ENCODE results near the gene GCK. TPM values are rescaled to one million over a fixed set of nuclear protein-coding genes. Genes with fewer than 3 reads are reported as not detected.

GCK gene
- total and polyA plus RNA-seq, 2 of the 13 experiments (the other 11 are each of a cell fraction or from before 2014, with no cell fraction given), result not detected

- no peak for FAIRE-seq
- Histone ChIP-seq H3K36me3 (replicated peaks in 1 of 2; ENCODE audit: control insufficient read depth in 1 of 2, insufficient read depth in 2 of 2, low read length in 2 of 2) (peaks cover 18 to 50% of the 10 kb centered on the region in 2 experiments), H3K9ac (ENCODE audit: insufficient read depth, low read depth, low read length) (no peak overlapping the region), H3K4me3 (replicated peaks in 1 of 3; ENCODE audit: insufficient read depth in 1 of 3, low read depth in 2 of 3, low read length in 3 of 3) (no peak overlapping the region), H3K4me1 (ENCODE audit: insufficient read depth, low read length) (peaks cover 24% of the 10 kb centered on the region), H3K9me3 (ENCODE audit: low read length) (no peaks in the 10 kb centered on the region), H3K27ac (ENCODE audit: extremely low read length, insufficient read depth, low read length) (no peak overlapping the region), H3K27me3 (ENCODE audit: control insufficient read depth in 1 of 2, insufficient read depth in 2 of 2, low read length in 2 of 2) (no peaks in the 10 kb centered on the region; a peak in 1 of 5 replicates), H2AFZ (ENCODE audit: low read length) (no peak overlapping the region), H4K20me1 (ENCODE audit: insufficient read depth, low read length) (no peaks in the 10 kb centered on the region), H3K4me2 (ENCODE audit: low read depth, low read length) (no peak overlapping the region), H3K79me2 (ENCODE audit: insufficient read depth, low read length) (peaks cover 14% of the 10 kb centered on the region)
- in situ Hi-C loops (cut with HindIII; ENCODE audit: extremely low pct_ligation_motif_present, low pct_unique_long_range_greater_than_20kb), result loop anchor here (5.0 kb wide), 1 partner anchor 77 kb away; no protein-coding TSS in a partner anchor
- ChIA-PET CTCF (ENCODE audit: low intra/inter-chr PET ratio, low total read pairs) (no interaction called here), POLR2A (no interaction called here)
- DNase-seq (ENCODE audit: low spot score), result no peak
- intact Hi-C loops (cut with micrococcal nuclease; ENCODE audit: unreplicated experiment), result no loop called here
- ATAC-seq, result no peak
- no TSS peak for BruUV-seq (replicated peaks)
- 97% methylated on average over 6 of the region's 6 CpGs for WGBS (ENCODE audit: low lambda C conversion rate)
- no peak for TF ChIP-seq GPN1 (CRISPR knock-in tag; IDR thresholded peaks at IDR 0.05; ENCODE audit: borderline replicate concordance)
- TF ChIP-seq ZNF558 (CRISPR knock-in tag; IDR thresholded peaks at IDR 0.05; ENCODE audit: borderline replicate concordance), result no peak
- no peak for TF ChIP-seq TBL1XR1 (IDR thresholded peaks at IDR 0.05; ENCODE audit: borderline replicate concordance, low read length, partially characterized antibody)
- no peak for TF ChIP-seq MIER2 (CRISPR knock-in tag; IDR thresholded peaks at IDR 0.05)
- no peak for TF ChIP-seq HMGA1 (CRISPR knock-in tag; conservative IDR thresholded peaks at IDR 0.05)
- no peak for TF ChIP-seq ZBTB2 (CRISPR knock-in tag; IDR thresholded peaks at IDR 0.05; ENCODE audit: low read depth)
- TF ChIP-seq ZNF776 (CRISPR knock-in tag; IDR thresholded peaks at IDR 0.05), result no peak
- no peak for TF ChIP-seq JUNB (CRISPR knock-in tag; IDR thresholded peaks at IDR 0.05; ENCODE audit: borderline replicate concordance)
- TF ChIP-seq FOXC1 (CRISPR knock-in tag; IDR thresholded peaks at IDR 0.05; ENCODE audit: borderline replicate concordance), result no peak
- TF ChIP-seq, protein P1, sequence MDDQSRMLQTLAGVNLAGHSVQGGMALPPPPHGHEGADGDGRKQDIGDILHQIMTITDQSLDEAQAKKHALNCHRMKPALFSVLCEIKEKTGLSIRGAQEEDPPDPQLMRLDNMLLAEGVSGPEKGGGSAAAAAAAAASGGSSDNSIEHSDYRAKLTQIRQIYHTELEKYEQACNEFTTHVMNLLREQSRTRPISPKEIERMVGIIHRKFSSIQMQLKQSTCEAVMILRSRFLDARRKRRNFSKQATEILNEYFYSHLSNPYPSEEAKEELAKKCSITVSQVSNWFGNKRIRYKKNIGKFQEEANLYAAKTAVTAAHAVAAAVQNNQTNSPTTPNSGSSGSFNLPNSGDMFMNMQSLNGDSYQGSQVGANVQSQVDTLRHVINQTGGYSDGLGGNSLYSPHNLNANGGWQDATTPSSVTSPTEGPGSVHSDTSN (CRISPR knock-in tag; IDR thresholded peaks at IDR 0.05; ENCODE audit: borderline replicate concordance), result no peak
- TF ChIP-seq HDAC1 (CRISPR knock-in tag; IDR thresholded peaks at IDR 0.05), result no peak
- TF ChIP-seq HNRNPK (IDR thresholded peaks at IDR 0.05; ENCODE audit: low read depth, low read length, poor library complexity, severe bottlenecking), result no peak
- TF ChIP-seq KDM5A (IDR thresholded peaks at IDR 0.05; ENCODE audit: borderline replicate concordance, low read length), result no peak
- TF ChIP-seq ZNF350 (CRISPR knock-in tag; IDR thresholded peaks at IDR 0.05; ENCODE audit: borderline replicate concordance, low read depth), result no peak
- TF ChIP-seq, protein P2, sequence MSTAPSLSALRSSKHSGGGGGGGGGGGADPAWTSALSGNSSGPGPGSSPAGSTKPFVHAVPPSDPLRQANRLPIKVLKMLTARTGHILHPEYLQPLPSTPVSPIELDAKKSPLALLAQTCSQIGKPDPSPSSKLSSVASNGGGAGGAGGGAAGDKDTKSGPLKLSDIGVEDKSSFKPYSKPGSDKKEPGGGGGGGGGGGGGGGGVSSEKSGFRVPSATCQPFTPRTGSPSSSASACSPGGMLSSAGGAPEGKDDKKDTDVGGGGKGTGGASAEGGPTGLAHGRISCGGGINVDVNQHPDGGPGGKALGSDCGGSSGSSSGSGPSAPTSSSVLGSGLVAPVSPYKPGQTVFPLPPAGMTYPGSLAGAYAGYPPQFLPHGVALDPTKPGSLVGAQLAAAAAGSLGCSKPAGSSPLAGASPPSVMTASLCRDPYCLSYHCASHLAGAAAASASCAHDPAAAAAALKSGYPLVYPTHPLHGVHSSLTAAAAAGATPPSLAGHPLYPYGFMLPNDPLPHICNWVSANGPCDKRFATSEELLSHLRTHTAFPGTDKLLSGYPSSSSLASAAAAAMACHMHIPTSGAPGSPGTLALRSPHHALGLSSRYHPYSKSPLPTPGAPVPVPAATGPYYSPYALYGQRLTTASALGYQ (CRISPR knock-in tag; IDR thresholded peaks at IDR 0.05), result no peak
- no peak for TF ChIP-seq ZHX1 (CRISPR knock-in tag; IDR thresholded peaks at IDR 0.05; ENCODE audit: low read depth)
- TF ChIP-seq, protein P3, sequence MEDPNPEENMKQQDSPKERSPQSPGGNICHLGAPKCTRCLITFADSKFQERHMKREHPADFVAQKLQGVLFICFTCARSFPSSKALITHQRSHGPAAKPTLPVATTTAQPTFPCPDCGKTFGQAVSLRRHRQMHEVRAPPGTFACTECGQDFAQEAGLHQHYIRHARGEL (CRISPR knock-in tag; IDR thresholded peaks at IDR 0.05), result no peak
Measured at GRCh38 chr7:44120395-44120794, 68.8 kb downstream of the GCK start.

All from HepG2 (cell line).